Measurements from ENCODE around the gene AQP2. TPM values are rescaled to one million over a fixed set of nuclear protein-coding genes. Genes with fewer than 3 reads are reported as not detected.

AQP2 gene
- total RNA-seq, 2 experiments from 2014 or later = not detected

- POLR2A ChIA-PET = interaction anchor here (0.5 kb wide), 1 partner anchor 675 kb away, joined by 3 read pairs; no protein-coding TSS in a partner anchor
- Histone ChIP-seq H3K4me3 (ENCODE audit: low read depth, low read length, poor library complexity, severe bottlenecking) (no peak overlapping the region), H3K79me2 (ENCODE audit: insufficient read depth, low read depth, low read length) (no peaks in the 10 kb centered on the region), H3K9me3 (ENCODE audit: low read length) (no peaks in the 10 kb centered on the region), H3K27ac (ENCODE audit: low read depth, low read length, poor library complexity, severe bottlenecking) (no peak overlapping the region), H3K36me3 (ENCODE audit: insufficient read depth, low read length) (no peaks in the 10 kb centered on the region), H2AFZ (ENCODE audit: low read length) (no peak overlapping the region), H4K20me1 (ENCODE audit: insufficient read depth, low read length) (no peaks in the 10 kb centered on the region), H3K9me2 (ENCODE audit: insufficient read depth, low read length) (no peaks in the 10 kb centered on the region), H3K4me1 (ENCODE audit: insufficient read depth, low read length, poor library complexity, severe bottlenecking) (peaks cover 9% of the 10 kb centered on the region), H3K4me2 (ENCODE audit: low read length) (no peak overlapping the region)
- no peak for DNase-seq (ENCODE audit: low spot score)
- intact Hi-C loops (cut with micrococcal nuclease; ENCODE audit: unreplicated experiment) = loop anchor here (5.0 kb wide), 2 partner anchors 71 to 201 kb away; partner anchors contain the start of gene CERS5
- TF ChIP-seq, protein P1, sequence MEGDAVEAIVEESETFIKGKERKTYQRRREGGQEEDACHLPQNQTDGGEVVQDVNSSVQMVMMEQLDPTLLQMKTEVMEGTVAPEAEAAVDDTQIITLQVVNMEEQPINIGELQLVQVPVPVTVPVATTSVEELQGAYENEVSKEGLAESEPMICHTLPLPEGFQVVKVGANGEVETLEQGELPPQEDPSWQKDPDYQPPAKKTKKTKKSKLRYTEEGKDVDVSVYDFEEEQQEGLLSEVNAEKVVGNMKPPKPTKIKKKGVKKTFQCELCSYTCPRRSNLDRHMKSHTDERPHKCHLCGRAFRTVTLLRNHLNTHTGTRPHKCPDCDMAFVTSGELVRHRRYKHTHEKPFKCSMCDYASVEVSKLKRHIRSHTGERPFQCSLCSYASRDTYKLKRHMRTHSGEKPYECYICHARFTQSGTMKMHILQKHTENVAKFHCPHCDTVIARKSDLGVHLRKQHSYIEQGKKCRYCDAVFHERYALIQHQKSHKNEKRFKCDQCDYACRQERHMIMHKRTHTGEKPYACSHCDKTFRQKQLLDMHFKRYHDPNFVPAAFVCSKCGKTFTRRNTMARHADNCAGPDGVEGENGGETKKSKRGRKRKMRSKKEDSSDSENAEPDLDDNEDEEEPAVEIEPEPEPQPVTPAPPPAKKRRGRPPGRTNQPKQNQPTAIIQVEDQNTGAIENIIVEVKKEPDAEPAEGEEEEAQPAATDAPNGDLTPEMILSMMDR (conservative IDR thresholded peaks at IDR 0.05; ENCODE audit: low read length) = no peak
- TF ChIP-seq EZH2phosphoT487 (IDR thresholded peaks at IDR 0.05; ENCODE audit: borderline replicate concordance, low read depth, low read length) = no peak
- CTCF ChIA-PET (ENCODE audit: unreplicated experiment) = interaction anchor here (1.1 to 2.2 kb wide), 3 partner anchors 73 to 105 kb away, joined by 3 to 20 read pairs (median 13); no protein-coding TSS in a partner anchor
- no TSS peak for BruUV-seq (replicated peaks)
Observed at GRCh38 chr12:49965836-49966235, 15.3 kb downstream of the AQP2 start.

DNA sequence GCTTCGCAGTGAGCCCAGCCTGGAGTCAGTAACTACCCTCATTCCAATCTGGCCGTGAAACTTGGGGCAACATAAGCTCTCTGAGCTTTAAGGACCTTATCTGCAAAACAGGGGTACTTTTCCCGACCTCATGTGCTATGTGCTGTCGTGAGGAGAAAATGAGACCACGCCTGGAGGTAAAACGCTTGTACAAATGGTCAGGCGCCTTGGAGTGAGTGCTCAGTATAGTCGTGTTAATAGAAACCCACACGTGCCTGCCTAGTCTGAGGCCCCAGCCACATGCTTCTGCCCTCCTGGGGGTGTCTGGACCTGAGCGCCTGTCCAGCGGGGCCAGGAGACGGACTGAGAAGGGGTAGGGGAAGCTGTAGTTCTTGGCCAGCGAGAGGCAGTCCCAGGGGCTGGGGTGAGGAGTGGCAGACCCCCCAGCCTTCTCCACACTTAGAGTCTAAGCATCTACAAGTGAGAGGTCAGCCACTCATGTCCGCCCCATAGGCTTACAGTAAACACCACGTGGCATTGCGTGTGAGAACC, 16.0 kb downstream of the AQP2 start:
- no peak for DNase-seq (ENCODE audit: low spot score)
- Histone ChIP-seq H3K36me3 (ENCODE audit: insufficient read depth, low read length) (no peaks in the 10 kb centered on the region), H3K4me1 (ENCODE audit: insufficient read depth, low read length, poor library complexity, severe bottlenecking) (peaks cover 9% of the 10 kb centered on the region), H3K27ac (ENCODE audit: low read depth, low read length, poor library complexity, severe bottlenecking) (no peak overlapping the region), H2AFZ (ENCODE audit: low read length) (no peak overlapping the region), H4K20me1 (ENCODE audit: insufficient read depth, low read length) (no peaks in the 10 kb centered on the region), H3K4me2 (ENCODE audit: low read length) (peak overlapping the region; percentile 94), H3K79me2 (ENCODE audit: insufficient read depth, low read depth, low read length) (no peaks in the 10 kb centered on the region), H3K4me3 (ENCODE audit: low read depth, low read length, poor library complexity, severe bottlenecking) (no peak overlapping the region), H3K9me3 (ENCODE audit: low read length) (no peaks in the 10 kb centered on the region), H3K9me2 (ENCODE audit: insufficient read depth, low read length) (no peaks in the 10 kb centered on the region)
- ChIA-PET POLR2A (interaction anchor here (0.5 kb wide), 1 partner anchor 674 kb away, joined by 3 read pairs; no protein-coding TSS in a partner anchor), CTCF (ENCODE audit: unreplicated experiment) (interaction anchor here (0.6 to 2.2 kb wide), 7 partner anchors 72 to 187 kb away, joined by 3 to 20 read pairs (median 4); partner anchors contain the start of gene SMARCD1)
- no TSS peak for BruUV-seq (replicated peaks)
- no peak for TF ChIP-seq EZH2phosphoT487 (IDR thresholded peaks at IDR 0.05; ENCODE audit: borderline replicate concordance, low read depth, low read length)
- intact Hi-C loops (cut with micrococcal nuclease; ENCODE audit: unreplicated experiment) = loop anchor here (1.0 to 5.0 kb wide), 5 partner anchors 71 to 201 kb away; partner anchors contain the start of gene CERS5

- TF ChIP-seq EZH2phosphoT487 (IDR thresholded peaks at IDR 0.05; ENCODE audit: borderline replicate concordance, low read depth, low read length) = no peak
- TF ChIP-seq, protein P1 (conservative IDR thresholded peaks at IDR 0.05; ENCODE audit: low read length) = peak; percentile 90
- Histone ChIP-seq H3K4me2 (ENCODE audit: low read length) (peak overlapping the region; percentile 94), H4K20me1 (ENCODE audit: insufficient read depth, low read length) (no peaks in the 10 kb centered on the region), H3K27ac (ENCODE audit: low read depth, low read length, poor library complexity, severe bottlenecking) (no peak overlapping the region), H3K79me2 (ENCODE audit: insufficient read depth, low read depth, low read length) (no peaks in the 10 kb centered on the region), H3K4me3 (ENCODE audit: low read depth, low read length, poor library complexity, severe bottlenecking) (peak overlapping the region; percentile 61), H3K9me3 (ENCODE audit: low read length) (no peaks in the 10 kb centered on the region), H3K4me1 (ENCODE audit: insufficient read depth, low read length, poor library complexity, severe bottlenecking) (peaks cover 9% of the 10 kb centered on the region), H3K36me3 (ENCODE audit: insufficient read depth, low read length) (no peaks in the 10 kb centered on the region), H2AFZ (ENCODE audit: low read length) (peak overlapping the region; percentile 99), H3K9me2 (ENCODE audit: insufficient read depth, low read length) (no peaks in the 10 kb centered on the region)
- DNase-seq (ENCODE audit: low spot score) = peak; percentile 86
- intact Hi-C loops (cut with micrococcal nuclease; ENCODE audit: unreplicated experiment) = loop anchor here (1.0 to 5.0 kb wide), 5 partner anchors 70 to 200 kb away; partner anchors contain the start of gene CERS5
- BruUV-seq (replicated peaks) = no TSS peak
- ChIA-PET CTCF (ENCODE audit: unreplicated experiment) (interaction anchor here (0.6 to 2.2 kb wide), 6 partner anchors 24 to 187 kb away, joined by 3 to 20 read pairs (median 4); partner anchors contain the start of gene SMARCD1), POLR2A (no interaction called here)
Observed at GRCh38 chr12:49967042-49967776, 16.7 kb downstream of the AQP2 start.
